Prostate gland (tissue), 2 donors: ENCODE data around the gene DUS2.

Experiments
- CTCF ChIP-seq, 4 experiments: fragments of 200-600 bp in 2 of 4; fragments of 450-650 bp in 2 of 4; sonication (generic) in 2 of 4; IDR thresholded peaks; 1 replicate in 3 of 4; 2 replicates in 1 of 4; pipeline ENCODE4 v1.5.1; 2016 to 2019; ENCODE audit warnings: antibody characterized with exemption in 4 of 4, mild to moderate bottlenecking in 2 of 4, moderate library complexity in 2 of 4
- POLR2A ChIP-seq: fragments of 450-650 bp; IDR thresholded peaks from one replicate; pipeline ENCODE4 v1.6.1; 2016; ENCODE audit warnings: antibody characterized with exemption, mild to moderate bottlenecking

GRCh38 chr16:67976205-67976604 is 46.9 kb upstream of the DUS2 start:
- no peak for TF ChIP-seq POLR2A
- TF ChIP-seq CTCF (IDR thresholded peaks at IDR 0.05) = no peak
